ENCODE results near the gene BTBD18. TPM values are rescaled to one million over a fixed set of nuclear protein-coding genes. Genes with fewer than 3 reads are reported as not detected.

Gene BTBD18
- total and polyA plus RNA-seq, 10 of the 15 experiments (the other 5 are each of a cell fraction or from before 2014, with no cell fraction given): 0.05 to 0.58 (median 0.19) TPM; not detected in 6

GRCh38 chr11:57787920-57788702, 36.5 kb upstream of the BTBD18 start (continued):
- TF ChIP-seq MEF2A (IDR thresholded peaks at IDR 0.05; ENCODE audit: insufficient read depth, low read depth, low read length): 0 out of 2 replicates have a peak, but pooled peaks have one; percentile 6
- no peak for TF ChIP-seq ZNF622 (IDR thresholded peaks at IDR 0.05)
- peak; percentile 59; the same call in 1 of the 2 replicates for TF ChIP-seq CBFB (IDR thresholded peaks at IDR 0.05; ENCODE audit: low read depth)
- TF ChIP-seq ZNF24 (IDR thresholded peaks at IDR 0.05): 0 out of 2 replicates have a peak, but pooled peaks have one; percentile 44
- TF ChIP-seq RAD51 (IDR thresholded peaks at IDR 0.05): no peak
- TF ChIP-seq USF1 (IDR thresholded peaks at IDR 0.05; ENCODE audit: borderline replicate concordance, extremely low read length, insufficient read depth, low read depth, low read length): no peak
- peak; percentile 64; the same call in 1 of the 2 replicates for TF ChIP-seq TCF12 (IDR thresholded peaks at IDR 0.05; ENCODE audit: low read depth, low read length)
- TF ChIP-seq YY1 (IDR thresholded peaks at IDR 0.05; ENCODE audit: low read depth, low read length): no peak
- TF ChIP-seq MTA2 (IDR thresholded peaks at IDR 0.05; ENCODE audit: low read depth): peak; percentile 50; the same call in 1 of the 2 replicates
- peak; percentile 50 for TF ChIP-seq NR2C1 (IDR thresholded peaks at IDR 0.05)
- no peak for TF ChIP-seq ZZZ3 (IDR thresholded peaks at IDR 0.05; ENCODE audit: control insufficient read depth, insufficient read length, low read depth)
- no peak for TF ChIP-seq TCF7 (IDR thresholded peaks at IDR 0.05; ENCODE audit: borderline replicate concordance)
- TF ChIP-seq MLLT1 (IDR thresholded peaks at IDR 0.05): peak; percentile 77; the same call in 1 of the 2 replicates
- no peak for TF ChIP-seq RAD21 (IDR thresholded peaks at IDR 0.05; ENCODE audit: insufficient read depth, low read depth, low read length)
